Lung (tissue), 12 donors: ENCODE data around the gene CRB2. TPM values are rescaled to one million over a fixed set of nuclear protein-coding genes. Genes with fewer than 3 reads are reported as not detected.

ENCODE experiments used
- ATAC-seq: fragments of 200-7000 bp; cut with Tn5 transposase; one replicate; pipeline ENCODE4 v1.9.1; 2020; ENCODE audit warnings: moderate number of reproducible peaks; ENCODE audit not compliant: insufficient read depth, low FRiP score
- DNase-seq, 3 donors: peaks; one replicate each; pipeline ENCODE4 v3.0.0-alpha.2; 2013 to 2017
- H3K27ac ChIP-seq, 2 donors: one replicate each; pipeline ENCODE4 v1.5.1; 2013; ENCODE audit warnings: mild to moderate bottlenecking in 2 of 2, moderate library complexity in 2 of 2, control low read depth in 1 of 2, inconsistent platforms in 1 of 2, low read depth in 1 of 2, low read length in 1 of 2
- H3K27me3 ChIP-seq, 3 donors: one replicate each; pipeline ENCODE4 v1.5.1; 2013; ENCODE audit warnings: low read length in 2 of 3; ENCODE audit not compliant: control insufficient read depth in 3 of 3, insufficient read depth in 3 of 3
- H3K36me3 ChIP-seq, 4 donors: one replicate each; pipeline ENCODE4 v1.5.1; 2013; ENCODE audit warnings: low read length in 4 of 4, mild to moderate bottlenecking in 1 of 4, moderate library complexity in 1 of 4; ENCODE audit not compliant: control insufficient read depth in 4 of 4, insufficient read depth in 4 of 4
- H3K4me1 ChIP-seq, 5 donors: one replicate each; pipeline ENCODE4 v1.5.1; 2013; ENCODE audit warnings: low read length in 5 of 5, mild to moderate bottlenecking in 2 of 5, moderate library complexity in 1 of 5; ENCODE audit not compliant: control insufficient read depth in 5 of 5, insufficient read depth in 5 of 5
- H3K4me3 ChIP-seq: one replicate; pipeline ENCODE4 v1.5.1; 2013; ENCODE audit warnings: mild to moderate bottlenecking, control low read depth, moderate library complexity
- H3K9ac ChIP-seq, 2 donors: one replicate each; pipeline ENCODE4 v1.5.1; 2013; ENCODE audit warnings: low read length in 2 of 2, control low read depth in 1 of 2; ENCODE audit not compliant: insufficient read depth in 1 of 2
- H3K9me3 ChIP-seq, 4 donors: one replicate each; pipeline ENCODE4 v1.5.1; 2013; ENCODE audit warnings: low read length in 3 of 4, mild to moderate bottlenecking in 1 of 4, moderate library complexity in 1 of 4; ENCODE audit not compliant: control insufficient read depth in 4 of 4, insufficient read depth in 3 of 4
- CTCF ChIP-seq: IDR thresholded peaks from 2 replicates; pipeline ENCODE4 v1.5.1; 2012; ENCODE audit warnings: mild to moderate bottlenecking; ENCODE audit errors: control extremely low read depth, extremely low read depth
- WGBS, 2 donors: extraction: QIAGEN DNeasy Blood & Tissue Kit; methylation state at CpG; one replicate each; pipeline ENCODE4 v1.1.7; 2013; 5-methylcytosine and 5-hydroxymethylcytosine counted together
- polyA plus RNA-seq, 2 donors: library from polyadenylated mRNA; stranded (reverse); fragments of 200-250 nt; gene quantifications; one replicate each; pipeline ENCODE4 v1.2.1, GENCODE V29; 2013
- total RNA-seq, 2 donors: library from RNA; depleted of rRNA in 1 of 2; stranded (reverse); fragments of >200 nt in 1 of 2; gene quantifications; one replicate each; pipeline ENCODE4 v1.2.1, GENCODE V29; 2014 to 2021
- donor health status: control.
- donor health status: control.
- donor health status: Bipolar disorder and iron deficiency.
- donor health status: healthy.
- donor health status: DM: yes; HTN: yes; CAD: no.

Gene CRB2
- total and polyA plus RNA-seq, 4 donors = 0.01 to 0.34 (median 0.21) TPM

DNA sequence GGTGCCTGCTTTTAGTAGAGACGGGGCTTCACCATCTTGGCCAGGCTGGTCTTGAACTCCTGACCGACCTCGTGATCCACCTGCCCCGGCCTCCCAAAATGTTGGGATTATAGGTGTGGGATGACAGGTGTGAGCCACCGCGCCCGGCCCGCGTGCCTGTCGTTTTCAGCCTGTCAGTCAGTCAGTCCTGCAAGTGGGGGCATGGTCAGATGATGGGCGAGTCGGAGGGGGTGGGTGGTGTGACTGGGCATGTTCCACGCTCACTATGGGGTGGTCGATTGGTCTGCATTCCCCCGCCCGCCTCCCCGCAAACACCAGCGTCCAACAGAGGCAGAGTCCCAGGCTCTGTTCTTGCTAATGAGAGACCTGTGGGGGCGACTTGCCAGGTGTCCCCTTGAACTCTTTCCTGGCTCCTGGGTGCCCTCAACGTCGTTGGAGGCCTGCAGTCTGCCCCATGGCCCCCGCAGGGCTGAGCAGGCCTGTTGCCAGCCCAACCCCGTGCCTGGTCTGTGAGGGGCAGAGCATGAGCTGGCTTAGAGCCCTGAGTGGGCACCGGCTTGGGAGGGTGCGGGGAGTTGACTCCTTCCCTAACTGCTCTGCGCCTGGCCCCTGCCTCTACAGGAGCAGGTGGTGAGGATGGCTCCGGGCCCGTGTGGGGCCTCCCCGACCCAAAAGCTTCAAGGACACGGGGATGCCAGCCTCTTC, 23.1 kb downstream of the CRB2 start:
- H3K27ac ChIP-seq = no peak overlapping the region
- no peak overlapping the region for H3K4me3 ChIP-seq
- H3K27me3 ChIP-seq = peaks cover 0 to 12% (median 6%) of the 10 kb centered on the region in 3 donors
- no peak for ATAC-seq
- peaks cover 0 to 9% (median 0%) of the 10 kb centered on the region in 5 donors for H3K4me1 ChIP-seq
- 88 to 94% methylated on average over 30 of the region's 30 CpGs for WGBS, 2 donors
- H3K36me3 ChIP-seq = peaks cover 0 to 4% (median 0%) of the 10 kb centered on the region in 4 donors
- H3K9ac ChIP-seq = no peak overlapping the region
- TF ChIP-seq CTCF = no peak
- DNase-seq = no peak
- no peaks in the 10 kb centered on the region for H3K9me3 ChIP-seq

GRCh38 chr9:123380852-123381705, 25.1 kb downstream of the CRB2 start:
- H3K36me3 ChIP-seq = peaks cover 0 to 4% (median 0%) of the 10 kb centered on the region in 4 donors
- no peak for TF ChIP-seq CTCF
- 89 to 94% methylated on average over 24 to 28 of the region's 28 CpGs for WGBS, 2 donors
- no peak overlapping the region for H3K27ac ChIP-seq
- H3K9me3 ChIP-seq = no peaks in the 10 kb centered on the region
- DNase-seq (no peak), ATAC-seq (no peak)
- peaks cover 0 to under 1% (median 0%) of the 10 kb centered on the region in 5 donors for H3K4me1 ChIP-seq
- no peak overlapping the region for H3K4me3 ChIP-seq
- no peaks in the 10 kb centered on the region for H3K27me3 ChIP-seq
- H3K9ac ChIP-seq = no peak overlapping the region

DNA sequence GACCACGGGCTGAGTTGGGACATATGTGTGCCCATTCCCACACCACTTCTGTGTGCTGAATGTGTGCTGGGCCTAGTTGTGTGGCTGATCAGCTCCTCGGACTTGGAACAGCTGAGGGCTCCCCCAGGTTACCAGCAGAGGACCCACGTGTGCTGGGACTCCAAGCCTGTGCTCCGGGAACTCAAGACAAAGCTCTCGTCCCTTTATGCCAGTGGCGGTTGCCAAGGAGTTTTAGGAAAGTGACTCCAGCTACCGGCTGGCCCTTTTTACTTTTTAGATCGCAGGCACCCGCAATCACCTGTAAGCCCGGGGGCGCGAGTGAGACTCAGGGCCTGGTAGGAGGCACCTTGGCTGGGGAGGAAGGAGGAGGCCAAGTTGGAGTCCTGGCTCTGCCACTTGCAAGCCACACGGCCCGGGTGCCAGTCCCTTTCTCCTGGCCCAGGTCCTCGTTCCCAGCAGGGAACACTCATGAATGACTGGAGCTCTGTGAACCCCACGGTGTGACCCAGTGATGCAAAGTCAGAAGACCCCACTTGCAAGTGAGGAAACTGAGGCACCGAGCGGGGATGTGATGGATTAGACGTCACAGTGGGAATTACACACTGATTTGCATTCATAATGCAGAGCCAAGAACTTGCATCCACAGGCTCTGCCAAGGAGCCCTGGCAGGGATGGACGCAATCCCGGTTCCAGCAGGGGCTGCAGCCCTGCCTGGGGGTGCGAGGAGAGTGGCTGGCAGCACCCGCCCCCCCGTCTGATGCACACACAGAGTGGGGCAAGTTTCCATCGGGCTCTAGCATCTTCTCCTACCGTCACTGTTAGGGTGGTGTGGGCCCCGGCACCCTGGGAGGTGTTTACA, 26.9 kb downstream of the CRB2 start:
- no peak for ATAC-seq
- Histone ChIP-seq H3K36me3 (peaks cover 0 to 4% (median 0%) of the 10 kb centered on the region in 4 donors), H3K27ac (no peak overlapping the region), H3K4me1 (no peaks in the 10 kb centered on the region), H3K9me3 (no peaks in the 10 kb centered on the region), H3K9ac (no peak overlapping the region), H3K4me3 (no peak overlapping the region), H3K27me3 (no peaks in the 10 kb centered on the region)
- DNase-seq = no peak
- TF ChIP-seq CTCF = no peak
- 90 to 97% methylated on average over 27 of the region's 27 CpGs for WGBS, 2 donors
